DLD1 (cell line): Measurements from ENCODE around the gene CUL9.
"Not testable (repeated sequence)": the region's sequence is repeated elsewhere in the genome, so short reads cannot be mapped to it uniquely, and the experiment has no call there.

Experiments
- in situ Hi-C: cut with HindIII; loops from 2 replicates; pipeline ENCODE4 v1.10.0; 2017; ENCODE audit warnings: low sequenced_read_pairs

CUL9 gene

DNA sequence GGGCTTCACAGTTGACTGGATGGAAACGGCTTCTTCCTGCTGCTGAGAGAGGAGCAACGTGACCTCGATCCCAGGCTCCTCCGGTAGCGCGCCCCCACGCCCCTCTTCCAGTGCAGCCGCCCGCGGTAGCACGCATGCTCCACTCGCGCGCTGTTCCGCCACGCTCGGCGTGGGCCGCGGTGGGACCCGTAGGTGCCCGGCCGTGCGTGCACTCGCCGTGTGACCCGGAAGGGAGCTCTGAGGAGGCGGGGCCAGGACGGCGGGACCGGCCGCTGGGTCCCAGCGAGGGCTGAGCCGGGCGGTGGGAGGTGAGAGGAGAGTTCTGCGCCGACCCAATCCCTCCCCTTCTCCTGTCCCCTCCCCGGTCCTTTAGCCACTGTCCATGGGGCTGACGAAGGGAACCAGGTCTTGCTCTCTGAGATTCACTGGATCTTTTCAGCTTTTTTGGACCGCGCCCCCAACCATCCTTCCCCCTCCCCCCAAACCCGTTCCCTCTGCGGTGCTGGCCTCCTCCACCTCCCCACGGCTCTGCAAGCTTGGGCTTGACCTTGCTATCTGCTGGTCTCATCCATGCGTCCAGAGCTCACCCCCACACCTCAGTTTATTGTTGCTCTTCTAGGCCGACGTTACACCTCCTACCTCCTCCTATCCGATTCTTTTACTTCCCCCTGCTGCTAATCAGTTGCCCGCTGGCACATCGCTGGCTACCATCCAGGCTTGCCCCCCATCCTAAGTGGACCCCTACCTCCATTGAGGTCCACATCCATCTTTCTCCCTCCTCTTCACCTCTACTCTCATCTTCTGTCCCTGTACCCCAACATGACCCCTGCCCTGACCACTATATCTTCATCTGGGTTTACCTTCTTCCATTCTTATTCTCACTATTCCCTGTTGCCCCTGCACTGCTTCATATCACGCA lies at the start of gene CUL9:
TSS of gene CUL9 (plus strand) at position 255 of the 919 bp plus-strand sequence. CDS start 2,115 bp downstream, outside the sequence.
- in situ Hi-C loops, result no loop called here

DNA sequence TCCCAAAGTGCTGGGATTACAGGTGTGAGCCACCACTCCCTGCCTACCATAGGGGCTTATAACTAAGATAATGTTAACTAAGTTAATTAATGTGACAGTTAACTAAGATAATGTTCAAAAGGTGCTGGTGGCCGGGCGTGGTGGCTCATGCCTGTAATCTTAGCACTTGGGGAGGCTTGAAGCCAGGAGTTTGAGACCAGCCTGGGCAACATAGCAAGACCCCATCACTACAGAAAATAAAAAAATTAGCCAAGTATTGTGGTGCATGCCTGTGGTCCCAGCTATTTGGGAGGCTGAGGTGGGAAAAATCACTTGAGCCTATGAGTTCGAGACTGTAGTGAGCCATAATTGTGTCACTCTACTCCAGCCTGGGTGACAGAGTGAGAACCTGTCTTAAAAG lies 43.7 kb upstream of the CUL9 start:
- in situ Hi-C loops, result no loop called here

DNA sequence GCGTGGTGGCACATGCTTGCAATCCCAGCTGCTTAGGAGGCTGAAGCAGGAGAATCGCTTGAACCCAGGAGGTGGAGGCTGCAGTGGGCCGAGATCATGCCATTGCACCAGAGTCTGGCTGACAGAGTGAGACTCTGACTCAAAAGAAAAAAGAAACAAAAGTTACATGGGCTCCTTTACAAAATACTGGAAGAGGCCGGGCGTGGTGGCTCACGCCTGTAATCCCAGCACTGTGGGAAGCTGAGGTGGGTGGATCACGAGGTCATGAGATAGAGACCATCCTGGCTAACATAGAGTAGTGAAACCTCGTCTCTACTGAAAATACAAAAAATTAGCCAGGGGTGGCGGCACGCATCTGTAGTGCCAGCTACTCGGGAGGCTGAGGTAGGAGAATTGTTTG lies 42.0 kb upstream of the CUL9 start:
- in situ Hi-C loops, result not testable (repeated sequence)

DNA sequence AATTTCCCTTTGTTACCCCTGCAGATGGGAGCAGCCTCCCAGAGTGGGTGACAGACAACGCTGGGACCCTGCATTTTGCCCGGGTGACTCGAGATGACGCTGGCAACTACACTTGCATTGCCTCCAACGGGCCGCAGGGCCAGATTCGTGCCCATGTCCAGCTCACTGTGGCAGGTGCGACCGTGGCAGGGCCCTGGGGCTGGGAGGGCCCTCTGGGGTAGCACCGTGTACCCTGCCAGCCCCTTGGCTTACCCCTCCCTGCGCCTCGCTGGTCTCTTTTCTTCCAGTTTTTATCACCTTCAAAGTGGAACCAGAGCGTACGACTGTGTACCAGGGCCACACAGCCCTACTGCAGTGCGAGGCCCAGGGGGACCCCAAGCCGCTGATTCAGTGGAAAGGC lies 40.4 kb upstream of the CUL9 start:
- in situ Hi-C loops, result no loop called here

DNA sequence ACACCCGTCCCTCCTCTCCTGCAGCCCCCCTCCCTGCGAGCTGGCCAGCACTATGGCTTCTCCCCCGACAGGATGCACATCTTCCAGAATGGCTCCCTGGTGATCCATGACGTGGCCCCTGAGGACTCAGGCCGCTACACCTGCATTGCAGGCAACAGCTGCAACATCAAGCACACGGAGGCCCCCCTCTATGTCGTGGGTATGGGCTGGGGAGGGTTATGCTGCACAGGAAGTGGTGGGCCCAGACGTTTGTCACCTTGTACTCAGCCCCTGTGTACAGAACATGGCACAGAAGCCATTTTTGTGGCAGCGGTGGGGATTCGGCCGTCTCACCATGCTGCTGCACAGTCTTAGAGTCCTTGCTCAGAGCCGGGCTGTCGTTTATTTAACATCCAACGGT lies 39.9 kb upstream of the CUL9 start:
- in situ Hi-C loops, result no loop called here

DNA sequence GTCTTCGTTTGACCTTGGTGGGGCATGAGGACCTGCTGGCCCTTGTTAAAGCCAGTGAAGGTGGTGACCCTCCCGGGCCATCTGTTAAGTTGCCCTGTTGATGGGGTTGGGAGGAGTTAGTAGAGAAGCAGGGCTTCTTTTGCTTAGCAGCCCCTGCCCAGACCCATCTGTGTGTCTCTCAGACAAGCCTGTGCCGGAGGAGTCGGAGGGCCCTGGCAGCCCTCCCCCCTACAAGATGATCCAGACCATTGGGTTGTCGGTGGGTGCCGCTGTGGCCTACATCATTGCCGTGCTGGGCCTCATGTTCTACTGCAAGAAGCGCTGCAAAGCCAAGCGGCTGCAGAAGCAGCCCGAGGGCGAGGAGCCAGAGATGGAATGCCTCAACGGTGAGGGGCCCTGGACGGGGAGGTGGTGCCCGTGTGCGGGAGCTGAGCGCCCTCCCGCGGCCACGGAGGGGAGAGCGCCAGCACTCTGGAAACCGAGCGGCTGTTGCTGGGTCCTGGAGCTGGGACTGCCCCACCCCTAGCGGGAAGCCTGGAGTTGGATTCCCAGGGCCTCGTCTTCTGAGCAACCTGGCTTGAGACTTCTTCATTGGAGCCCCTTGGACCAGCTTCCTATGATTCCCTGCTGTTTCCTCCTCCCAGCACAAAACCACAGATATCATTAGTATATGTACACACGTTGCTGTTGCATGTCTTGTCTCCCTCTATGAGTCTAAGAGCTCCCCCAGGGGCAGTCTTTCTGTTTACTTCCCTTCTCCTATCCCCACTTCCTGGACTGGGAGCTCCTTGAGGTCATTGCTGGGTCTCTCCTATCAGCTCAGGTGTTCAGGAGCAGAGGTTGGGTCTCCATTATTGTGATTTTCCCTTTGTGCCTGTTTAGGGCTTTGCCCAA lies 38.5 kb upstream of the CUL9 start:
- in situ Hi-C loops, result no loop called here

DNA sequence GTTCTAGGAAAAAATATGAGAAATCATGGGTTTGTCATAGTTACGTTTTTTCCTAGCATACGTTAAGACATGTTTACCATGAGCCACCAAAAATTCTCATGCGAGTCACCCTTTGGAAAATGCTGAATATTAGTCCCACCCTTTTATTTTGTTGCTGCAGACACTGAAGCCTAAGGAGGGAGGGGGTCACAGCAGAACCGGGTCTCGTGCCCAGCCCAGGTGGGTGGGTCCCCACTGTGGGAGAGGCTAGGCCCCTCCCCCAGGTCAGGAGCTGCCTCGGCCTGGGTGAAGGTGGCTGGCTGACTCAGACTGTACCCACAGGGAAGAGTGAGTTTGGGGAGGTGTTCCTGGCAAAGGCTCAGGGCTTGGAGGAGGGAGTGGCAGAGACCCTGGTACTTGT lies 37.1 kb upstream of the CUL9 start:
- in situ Hi-C loops, result no loop called here

DNA sequence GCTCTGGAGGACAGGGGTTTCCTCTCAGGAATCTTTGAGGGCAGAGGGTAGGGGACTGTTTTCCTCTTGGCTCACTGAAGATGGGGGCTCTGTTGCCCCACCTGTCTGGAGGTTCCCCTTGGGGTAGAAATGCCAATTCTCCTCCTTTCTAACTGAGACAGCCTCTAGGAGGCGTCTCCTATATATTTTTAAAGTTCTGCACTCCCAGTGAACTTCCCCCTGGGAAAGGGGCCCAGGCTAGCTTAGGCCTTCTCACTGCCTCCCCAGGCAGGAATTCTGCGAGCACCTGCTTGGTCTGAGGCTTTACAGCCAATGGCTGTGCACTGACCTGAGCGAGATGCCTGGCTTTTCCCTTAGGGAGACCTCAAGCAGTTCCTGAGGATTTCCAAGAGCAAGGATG lies 35.7 kb upstream of the CUL9 start:
- in situ Hi-C loops, result no loop called here

DNA sequence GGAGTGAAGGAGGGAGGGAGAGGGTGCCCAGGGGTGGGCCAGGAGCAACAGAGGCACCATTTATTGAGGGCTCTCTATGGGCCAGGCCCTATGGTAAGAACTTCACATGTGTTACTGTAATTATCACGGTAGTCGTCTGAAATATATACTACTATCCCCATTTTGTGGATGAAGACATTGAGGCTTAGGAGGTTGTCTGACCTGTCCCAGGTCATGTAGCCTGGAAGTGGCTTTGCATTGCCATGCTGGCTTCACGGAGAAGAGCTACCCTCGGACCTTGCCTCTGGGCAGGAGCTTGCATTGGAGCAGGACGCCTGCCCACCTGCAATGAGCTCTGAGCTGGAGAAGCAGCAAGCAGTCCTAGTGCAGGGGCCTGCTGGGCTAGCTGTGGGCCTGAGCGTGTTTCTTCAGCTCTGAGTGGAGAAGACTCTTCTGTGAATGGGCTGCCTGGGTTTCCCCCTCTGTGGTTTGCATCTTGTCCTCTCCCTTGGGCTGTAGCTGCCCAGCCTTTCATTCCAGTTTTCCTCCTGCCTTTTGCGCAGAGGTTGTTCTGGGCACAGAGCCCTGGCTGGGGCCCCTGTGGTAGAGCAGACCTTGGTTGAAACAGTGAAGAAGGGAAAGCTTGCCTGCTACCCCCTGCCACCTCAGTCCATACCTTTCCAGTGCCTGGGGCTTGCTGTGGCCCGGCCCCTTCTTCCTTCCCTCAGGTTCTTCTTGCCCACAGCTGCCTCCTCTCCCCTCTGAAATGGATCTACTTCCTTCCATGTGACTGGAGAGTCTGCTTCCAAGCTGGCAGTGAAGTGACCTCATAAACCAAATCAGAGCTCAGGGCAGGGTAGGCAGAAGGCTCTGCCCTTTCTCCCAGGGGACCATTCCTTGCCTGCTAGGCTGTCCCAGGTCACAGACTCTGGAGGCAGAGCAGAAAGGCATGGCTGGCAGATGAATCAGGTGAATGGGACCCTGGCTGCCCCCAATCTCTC lies 35.0 kb upstream of the CUL9 start:
- in situ Hi-C loops, result no loop called here

DNA sequence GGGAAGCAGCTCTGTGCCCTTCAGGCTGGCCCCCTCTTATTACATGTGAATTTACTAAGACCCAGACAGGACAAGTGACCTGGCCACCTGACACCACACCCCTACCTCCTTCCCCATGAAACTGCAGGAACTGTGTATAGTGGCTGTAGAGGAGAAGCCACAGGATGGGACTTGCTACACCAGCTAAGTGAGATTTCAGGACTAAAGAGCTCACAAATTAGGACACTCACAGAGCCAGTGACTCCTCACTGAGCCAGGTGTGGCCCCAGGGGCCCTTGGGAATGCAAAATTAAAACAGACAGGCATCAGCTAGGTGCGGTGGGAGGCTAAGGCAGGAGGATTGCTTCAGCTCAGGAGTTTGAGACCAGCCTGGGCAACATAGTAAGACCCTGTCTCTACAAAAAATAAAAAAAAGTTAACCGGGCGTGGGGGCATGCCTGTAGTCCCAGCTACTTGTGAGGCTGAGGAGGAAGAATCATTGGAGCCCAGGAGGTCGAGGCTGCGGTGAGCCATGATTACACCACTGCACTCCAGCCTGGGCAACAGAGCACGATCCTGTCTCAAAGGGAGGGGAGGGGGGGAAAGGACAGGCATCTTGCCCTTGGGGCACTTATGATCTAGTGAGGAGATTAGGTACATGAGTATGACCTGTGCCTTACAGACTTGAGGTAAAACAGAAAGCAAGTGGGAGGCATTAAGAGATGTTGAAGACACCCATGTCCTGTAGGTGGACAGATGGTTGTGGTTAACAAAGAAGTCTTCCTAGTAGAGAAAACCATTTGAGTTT lies 34.1 kb upstream of the CUL9 start:
- in situ Hi-C loops, result no loop called here

DNA sequence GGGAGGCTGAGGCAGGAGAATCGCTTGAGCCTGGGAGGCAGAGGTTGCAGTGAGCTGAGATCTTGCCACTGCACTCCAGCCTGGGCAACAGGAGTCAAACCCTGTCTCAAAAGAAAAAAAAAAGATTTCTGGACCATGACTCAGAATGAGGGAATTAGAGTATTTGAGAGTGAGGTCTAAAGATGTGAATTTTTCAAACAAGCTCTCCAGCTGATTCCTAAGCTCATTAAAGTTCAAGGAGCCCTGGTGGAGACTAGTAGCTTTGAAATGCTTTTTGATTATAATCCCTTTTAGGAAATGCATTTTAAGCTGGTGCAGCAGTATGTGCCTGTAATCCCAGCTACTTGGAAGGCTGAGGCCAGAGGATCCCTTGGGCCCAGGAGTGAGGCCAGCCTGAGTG lies 32.7 kb upstream of the CUL9 start:
- in situ Hi-C loops, result no loop called here

DNA sequence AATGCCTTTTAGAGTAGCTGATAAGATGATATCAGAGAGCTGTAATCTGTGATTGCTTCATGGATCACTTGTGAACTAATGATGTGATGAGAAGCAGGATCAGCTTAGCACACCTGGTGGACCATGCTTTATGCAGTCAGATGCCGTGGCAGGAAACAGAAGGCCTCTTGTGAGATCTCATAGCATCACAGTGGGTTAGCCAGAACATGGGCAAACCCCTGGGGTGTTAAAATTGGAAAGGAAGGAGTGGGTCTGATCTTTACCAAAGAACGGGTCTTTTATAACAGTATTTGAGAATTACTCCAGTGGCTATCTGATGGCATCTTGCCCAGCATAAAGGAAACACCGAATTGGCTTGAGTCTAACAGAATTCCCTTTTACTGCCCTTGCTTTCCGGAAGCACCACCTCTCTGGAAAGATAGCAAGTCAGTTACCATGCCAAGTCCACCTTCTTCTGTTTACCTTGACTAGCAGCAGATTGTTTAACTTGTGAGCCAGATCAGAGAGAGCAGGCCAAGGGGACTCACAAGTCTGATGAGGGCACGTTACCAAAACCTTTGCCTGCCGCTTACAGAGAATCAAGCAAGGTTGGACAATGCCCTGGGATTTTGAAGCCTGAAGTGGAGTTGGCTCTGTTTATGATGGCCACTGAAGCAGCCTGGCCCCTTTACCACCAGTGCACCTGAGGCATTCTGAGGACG lies 31.8 kb upstream of the CUL9 start:
- in situ Hi-C loops, result no loop called here

DNA sequence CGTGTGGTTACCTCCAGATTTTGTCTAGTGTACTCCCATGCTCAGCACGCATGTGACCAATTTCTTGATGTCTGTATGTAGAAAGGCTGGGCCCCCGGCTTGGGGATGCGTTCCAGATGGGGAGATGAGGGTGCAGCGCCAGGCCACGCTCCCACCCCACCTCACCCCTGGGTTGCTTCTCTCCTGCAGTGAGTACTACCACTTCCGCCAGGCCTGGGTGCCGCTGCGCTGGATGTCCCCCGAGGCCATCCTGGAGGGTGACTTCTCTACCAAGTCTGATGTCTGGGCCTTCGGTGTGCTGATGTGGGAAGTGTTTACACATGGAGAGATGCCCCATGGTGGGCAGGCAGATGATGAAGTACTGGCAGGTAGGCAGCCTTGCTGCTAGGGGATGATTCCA lies 22.4 kb upstream of the CUL9 start:
- in situ Hi-C loops, result no loop called here

DNA sequence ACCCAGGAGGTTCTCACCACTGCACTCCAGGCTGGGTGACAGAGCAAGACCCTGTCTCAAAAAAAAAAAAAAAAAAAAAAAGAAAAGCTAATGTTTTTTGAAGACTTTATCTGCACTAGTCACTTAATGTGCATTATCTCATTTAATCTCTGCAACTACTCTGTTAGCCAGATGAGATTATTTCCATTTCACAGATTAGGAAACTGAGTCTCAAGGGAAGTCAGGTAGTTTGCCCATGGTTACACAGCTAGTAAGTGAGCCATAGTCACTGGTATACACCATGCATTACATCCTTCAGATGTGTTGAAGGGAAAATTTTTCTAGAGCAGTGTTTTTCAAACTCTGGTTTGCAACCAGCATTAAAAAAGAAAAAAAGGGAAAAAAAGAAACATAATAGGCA lies 18.1 kb upstream of the CUL9 start:
- in situ Hi-C loops, result no loop called here

DNA sequence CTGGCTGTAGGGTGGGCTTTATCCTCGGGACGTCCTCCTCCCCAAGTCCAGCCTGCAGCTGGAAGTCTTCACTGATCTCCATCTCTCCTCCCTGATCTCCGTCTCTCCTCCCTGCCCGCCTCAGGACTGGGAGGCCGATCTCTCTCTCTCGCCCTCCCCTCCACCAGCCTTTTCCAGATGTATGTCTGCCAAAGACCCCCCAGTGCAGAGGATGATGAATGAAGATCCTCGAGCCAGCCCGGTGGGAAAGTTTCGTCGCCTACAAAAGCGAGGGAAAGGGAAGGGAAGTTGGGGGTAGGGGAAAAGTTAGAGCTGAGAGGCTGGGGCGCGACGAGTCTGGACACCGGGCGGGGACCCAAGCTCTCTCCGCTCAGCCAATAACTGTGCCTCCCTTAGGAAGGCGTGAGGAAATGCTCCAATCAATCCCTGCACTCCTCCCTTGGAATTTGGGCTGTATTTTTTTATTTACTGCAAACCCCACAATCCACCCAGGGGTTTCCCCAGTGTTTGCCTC lies 11.5 kb upstream of the CUL9 start:
- in situ Hi-C loops, result no loop called here

DNA sequence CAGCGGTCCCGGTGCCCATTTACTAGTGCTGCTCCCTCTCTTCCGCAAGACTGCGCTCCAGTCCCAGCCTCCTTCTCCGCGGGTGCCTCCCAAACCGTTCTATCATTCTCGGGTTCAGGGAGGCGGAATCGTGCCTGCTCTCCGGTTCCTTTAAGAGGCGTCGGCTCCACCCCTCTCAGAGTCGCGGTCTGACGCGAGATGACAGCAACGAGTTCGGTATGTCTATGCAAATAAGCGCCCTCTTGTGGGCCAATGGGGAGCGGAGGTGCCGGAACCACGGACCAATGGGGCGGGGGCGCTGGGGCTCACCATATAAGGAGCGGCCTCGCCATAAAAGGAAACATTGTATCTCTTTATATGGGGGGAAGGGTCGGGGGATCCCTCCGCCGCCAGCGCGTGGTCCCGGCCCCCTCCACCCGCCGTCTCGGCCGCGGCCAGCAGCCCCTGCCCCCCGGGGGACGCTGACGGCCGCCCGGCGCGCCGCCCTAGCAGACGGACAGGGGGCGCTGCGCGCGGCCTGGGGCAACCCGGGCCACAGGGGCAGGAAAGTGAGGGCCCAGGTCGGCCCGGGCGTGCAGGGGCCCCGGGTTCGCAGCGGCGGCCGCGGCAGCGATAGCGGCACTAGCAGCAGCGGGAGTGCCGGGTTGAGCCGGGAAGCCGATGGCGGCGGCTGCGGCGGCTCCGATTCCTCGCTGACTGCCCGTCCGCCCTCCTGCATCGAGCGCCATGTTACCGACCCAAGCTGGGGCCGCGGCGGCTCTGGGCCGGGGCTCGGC lies 10.9 kb upstream of the CUL9 start, which contains the start of gene SRF:
TSS of gene SRF (plus strand) at position 339 of the 776 bp plus-strand sequence. CDS start at position 727, 388 bp downstream.
- in situ Hi-C loops, result no loop called here

DNA sequence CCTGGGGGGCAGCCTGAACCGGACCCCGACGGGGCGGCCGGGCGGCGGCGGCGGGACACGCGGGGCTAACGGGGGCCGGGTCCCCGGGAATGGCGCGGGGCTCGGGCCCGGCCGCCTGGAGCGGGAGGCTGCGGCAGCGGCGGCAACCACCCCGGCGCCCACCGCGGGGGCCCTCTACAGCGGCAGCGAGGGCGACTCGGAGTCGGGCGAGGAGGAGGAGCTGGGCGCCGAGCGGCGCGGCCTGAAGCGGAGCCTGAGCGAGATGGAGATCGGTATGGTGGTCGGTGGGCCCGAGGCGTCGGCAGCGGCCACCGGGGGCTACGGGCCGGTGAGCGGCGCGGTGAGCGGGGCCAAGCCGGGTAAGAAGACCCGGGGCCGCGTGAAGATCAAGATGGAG lies 10.3 kb upstream of the CUL9 start:
- in situ Hi-C loops, result no loop called here
